H1 (cell line): Measurements from ENCODE around the gene EEIG1. TPM values are rescaled to one million over a fixed set of nuclear protein-coding genes. Genes with fewer than 3 reads are reported as not detected.

ENCODE experiments used
- CTCF ChIA-PET: fragments of 300-600 bp; sonication (Branson Sonifier 250); formaldehyde crosslinking; loops from one replicate; lab custom pipeline; 2021; ENCODE audit not compliant: partially characterized antibody; lab: Charles Lee
- POLR2A ChIA-PET: fragments of 300-600 bp; sonication (Branson Sonifier 250); formaldehyde crosslinking; loops from one replicate; lab custom pipeline; 2021; ENCODE audit warnings: inconsistent platforms; ENCODE audit not compliant: partially characterized antibody; lab: Charles Lee
- DNase-seq, 2 experiments: peaks; one replicate each; pipeline versions ENCODE4 v3.0.0 to v3.0.0-alpha.2; 2010 to 2022; ENCODE audit warnings: low spot score in 2 of 2, low read depth in 1 of 2, mixed read lengths in 1 of 2
- FAIRE-seq: peaks from 2 replicates; lab custom pipeline; 2011; peaks lifted over from hg19 to GRCh38; lab: Jason Lieb, UNC
- H2AFZ ChIP-seq: 2 replicates; pipeline ENCODE4 v1.8.1; 2012; ENCODE audit warnings: low read length, inconsistent platforms
- H2AK5ac ChIP-seq: 2 replicates; pipeline ENCODE4 v1.6.1; 2013; ENCODE audit warnings: low read depth, low read length
- H2BK120ac ChIP-seq: replicated peaks from 2 replicates; pipeline ENCODE3; 2013; ENCODE audit warnings: low read depth, low read length, inconsistent platforms
- H2BK12ac ChIP-seq: 2 replicates; pipeline ENCODE4 v1.6.1; 2013; ENCODE audit warnings: low read depth, low read length
- H2BK15ac ChIP-seq: 2 replicates; pipeline ENCODE4 v1.6.1; 2013; ENCODE audit warnings: low read length
- H2BK20ac ChIP-seq: 2 replicates; pipeline ENCODE4 v1.6.1; 2013; ENCODE audit warnings: low read length
- H2BK5ac ChIP-seq: 2 replicates; pipeline ENCODE4 v1.6.1; 2013; ENCODE audit warnings: low read depth, low read length
- H3K14ac ChIP-seq: 2 replicates; pipeline ENCODE4 v1.6.1; 2013; ENCODE audit warnings: inconsistent platforms; ENCODE audit not compliant: insufficient read length
- H3K18ac ChIP-seq: 2 replicates; pipeline ENCODE4 v1.6.1; 2013; ENCODE audit warnings: low read length; ENCODE audit errors: extremely low read depth
- H3K23ac ChIP-seq: 2 replicates; pipeline ENCODE4 v1.6.1; 2013; ENCODE audit warnings: inconsistent platforms; ENCODE audit not compliant: insufficient read length
- H3K23me2 ChIP-seq: 2 replicates; pipeline ENCODE4 v1.6.1; 2013; ENCODE audit warnings: low read depth, low read length
- H3K27ac ChIP-seq: 2 replicates; pipeline ENCODE4 v1.6.1; 2011; ENCODE audit warnings: low read depth, low read length, inconsistent platforms
- H3K27me3 ChIP-seq, 4 experiments: replicated peaks in 1 of 4; 1 replicate in 1 of 4; 2 replicates in 3 of 4; pipeline versions ENCODE4 v1.6.1 to v1.8.1; 2011 to 2013; ENCODE audit warnings: low read length in 3 of 4, mild to moderate bottlenecking in 3 of 4, inconsistent platforms in 2 of 4, mixed read lengths in 2 of 4, moderate library complexity in 1 of 4; ENCODE audit not compliant: control insufficient read depth in 3 of 4, insufficient read depth in 3 of 4; ENCODE audit errors: extremely low read depth in 1 of 4
- H3K36me3 ChIP-seq, 4 experiments: 2 replicates each; pipeline versions ENCODE4 v1.6.1 to v1.8.1; 2011 to 2013; ENCODE audit warnings: mild to moderate bottlenecking in 4 of 4, low read length in 3 of 4, moderate library complexity in 2 of 4, control low read depth in 1 of 4, inconsistent platforms in 1 of 4; ENCODE audit not compliant: insufficient read depth in 4 of 4, control insufficient read depth in 2 of 4
- H3K4ac ChIP-seq: replicated peaks from 2 replicates; pipeline ENCODE3; 2013; ENCODE audit warnings: low read length, low read depth, mixed read lengths, inconsistent platforms; ENCODE audit not compliant: insufficient read length
- H3K4me1 ChIP-seq, 4 experiments: replicated peaks in 1 of 4; 1 replicate in 1 of 4; 2 replicates in 3 of 4; pipeline versions ENCODE4 v1.6.1 to v1.8.1; 2011 to 2013; ENCODE audit warnings: low read length in 3 of 4, inconsistent platforms in 2 of 4, mixed read lengths in 1 of 4; ENCODE audit not compliant: insufficient read depth in 4 of 4, control insufficient read depth in 3 of 4
- H3K4me2 ChIP-seq, 2 experiments: 2 replicates each; pipeline versions ENCODE4 v1.6.1 to v1.8.1; 2011 to 2013; ENCODE audit warnings: low read depth in 2 of 2, low read length in 2 of 2, control low read depth in 1 of 2, inconsistent platforms in 1 of 2, mild to moderate bottlenecking in 1 of 2; ENCODE audit not compliant: insufficient read depth in 1 of 2
- H3K4me3 ChIP-seq, 4 experiments: fragments of 200-600, 300-600 bp in 1 of 4; sonication (generic), shearing (Covaris generic), sonication (Bioruptor Twin) in 1 of 4; 2 replicates each; pipeline versions ENCODE4 v1.5.1 to v1.8.1; 2011 to 2016; ENCODE audit warnings: low read length in 4 of 4, low read depth in 3 of 4, control low read depth in 2 of 4, inconsistent platforms in 2 of 4, mild to moderate bottlenecking in 2 of 4, mixed read lengths in 1 of 4, moderate library complexity in 1 of 4; ENCODE audit not compliant: insufficient read depth in 2 of 4; ENCODE audit errors: extremely low read depth in 1 of 4
- H3K56ac ChIP-seq: replicated peaks from 2 replicates; pipeline ENCODE3; 2013; ENCODE audit warnings: low read depth, mild to moderate bottlenecking, mixed read lengths, low read length, inconsistent platforms; ENCODE audit not compliant: insufficient read length
- H3K79me1 ChIP-seq: 2 replicates; pipeline ENCODE4 v1.6.1; 2013; ENCODE audit warnings: low read depth, low read length, control low read depth
- H3K79me2 ChIP-seq, 2 experiments: 2 replicates each; pipeline versions ENCODE4 v1.6.1 to v1.8.1; 2012 to 2013; ENCODE audit warnings: low read length in 2 of 2, mild to moderate bottlenecking in 2 of 2, inconsistent platforms in 1 of 2; ENCODE audit not compliant: insufficient read depth in 2 of 2, control insufficient read depth in 1 of 2
- H3K9ac ChIP-seq, 4 experiments: replicated peaks in 1 of 4; 1 replicate in 1 of 4; 2 replicates in 3 of 4; pipeline versions ENCODE4 v1.6.1 to v1.8.1; 2011 to 2013; ENCODE audit warnings: low read depth in 3 of 4, low read length in 3 of 4, control low read depth in 2 of 4, mild to moderate bottlenecking in 2 of 4, moderate library complexity in 2 of 4, inconsistent platforms in 1 of 4; ENCODE audit errors: extremely low read depth in 1 of 4
- H3K9me3 ChIP-seq, 2 experiments: 2 replicates each; pipeline versions ENCODE4 v1.6.1 to v1.8.1; 2012 to 2013; ENCODE audit warnings: mild to moderate bottlenecking in 2 of 2, moderate library complexity in 2 of 2, control low read depth in 1 of 2, inconsistent platforms in 1 of 2, low read depth in 1 of 2, low read length in 1 of 2, mixed read lengths in 1 of 2; ENCODE audit not compliant: insufficient read depth in 2 of 2
- H4K20me1 ChIP-seq, 2 experiments: replicated peaks in 1 of 2; 2 replicates each; pipeline versions ENCODE3 to v1.8.1; 2011 to 2013; ENCODE audit warnings: inconsistent platforms in 2 of 2, low read length in 2 of 2, mild to moderate bottlenecking in 1 of 2; ENCODE audit not compliant: insufficient read depth in 2 of 2, control insufficient read depth in 1 of 2
- H4K5ac ChIP-seq: 2 replicates; pipeline ENCODE4 v1.6.1; 2013; ENCODE audit warnings: low read length, low read depth, mixed read lengths, inconsistent platforms; ENCODE audit not compliant: insufficient read length
- H4K8ac ChIP-seq: 2 replicates; pipeline ENCODE4 v1.8.0; 2013; ENCODE audit warnings: mild to moderate bottlenecking, moderate library complexity, low read length, inconsistent platforms; ENCODE audit not compliant: insufficient read depth; ENCODE audit errors: extremely low read depth
- H4K91ac ChIP-seq: replicated peaks from 2 replicates; pipeline ENCODE3; 2013; ENCODE audit warnings: low read length, mixed read lengths, inconsistent platforms; ENCODE audit not compliant: insufficient read length
- CBX8 ChIP-seq: fragments of 300-800, 300-1000 bp; sonication (generic); IDR thresholded peaks from 2 replicates; pipeline ENCODE4 v1.7.1; 2016; ENCODE audit warnings: low read depth, low read length, borderline replicate concordance
- CHD2 ChIP-seq: IDR thresholded peaks from 2 replicates; pipeline ENCODE4 v1.6.1; 2012; ENCODE audit warnings: low read length, improper control_type of control experiment
- CREB1 ChIP-seq: IDR thresholded peaks from 2 replicates; pipeline ENCODE4 v1.6.1; 2012; ENCODE audit warnings: inconsistent platforms
- HDAC6 ChIP-seq: IDR thresholded peaks from one replicate; pipeline ENCODE4 v1.7.1; 2012; ENCODE audit warnings: low read depth, mild to moderate bottlenecking, inconsistent platforms, low read length, moderate library complexity
- PHF8 ChIP-seq: fragments of 200-600 bp; sonication (generic); conservative IDR thresholded peaks from 2 replicates; pipeline ENCODE4 v1.7.1; 2012; ENCODE audit warnings: low read depth, mild to moderate bottlenecking, inconsistent platforms, low read length, moderate library complexity
- RBBP5 ChIP-seq: IDR thresholded peaks from 2 replicates; pipeline ENCODE4 v1.7.1; 2012; ENCODE audit warnings: low read depth, mild to moderate bottlenecking, inconsistent platforms, low read length, moderate library complexity, borderline replicate concordance
- SAP30 ChIP-seq: fragments of 300-600 bp; sonication (generic); IDR thresholded peaks from 2 replicates; pipeline ENCODE4 v1.7.1; 2012; ENCODE audit warnings: low read length, moderate library complexity, mild to moderate bottlenecking, inconsistent platforms; ENCODE audit not compliant: insufficient read depth, insufficient replicate concordance
- SIRT6 ChIP-seq: IDR thresholded peaks from one replicate; pipeline ENCODE4 v1.7.1; 2012; ENCODE audit warnings: low read length, inconsistent platforms
- TAF1 ChIP-seq: IDR thresholded peaks from 2 replicates; pipeline ENCODE4 v1.6.1; 2011; ENCODE audit warnings: mild to moderate bottlenecking, low read depth, low read length
- TCF12 ChIP-seq: IDR thresholded peaks from 2 replicates; pipeline ENCODE4 v1.6.1; 2011; ENCODE audit warnings: low read depth, mild to moderate bottlenecking, low read length
- YY1 ChIP-seq: IDR thresholded peaks from 2 replicates; pipeline ENCODE4 v1.6.1; 2011; ENCODE audit warnings: low read depth, mild to moderate bottlenecking, low read length
- WGBS, 2 experiments: shearing (Covaris generic) in 1 of 2; methylation state at CpG; one replicate each; pipeline versions ENCODE4 v1.1.6 to v1.1.7; 2013 to 2015; ENCODE audit warnings: low lambda C conversion rate in 2 of 2, mixed read lengths in 2 of 2, inconsistent platforms in 1 of 2, low coverage in 1 of 2, missing lambda C conversion rate in 1 of 2; ENCODE audit not compliant: insufficient replicate concordance in 2 of 2, insufficient coverage in 1 of 2, insufficient read length in 1 of 2; ENCODE audit errors: extremely low coverage in 1 of 2, missing lambda C conversion rate in 1 of 2; 5-methylcytosine and 5-hydroxymethylcytosine counted together
- polyA plus RNA-seq, 7 experiments: library from polyadenylated mRNA; depleted of rRNA in 3 of 7; stranded (reverse) in 5 of 7; unstranded in 2 of 7; fragments of >200 nt in 5 of 7; fragments of 200-250 nt in 2 of 7; gene quantifications; 1 replicate in 5 of 7; 2 replicates in 1 of 7; 4 replicates in 1 of 7; pipeline versions ENCODE4 v1.2.1 to v1.2.3, GENCODE V29; 2011 to 2013; ENCODE audit warnings: missing spikeins in 2 of 7, mixed read lengths in 2 of 7
- total RNA-seq: library from RNA; stranded (reverse); fragmentation: NEBNext Ultra II Directional; extraction: Animal tissue kit (Norgen Biotek cat#: 25700); gene quantifications from 2 replicates; pipeline ENCODE4 v1.2.1, GENCODE V29; 2021
- TF ChIP-seq, protein P1 (sequence below): IDR thresholded peaks from 2 replicates; pipeline ENCODE4 v1.6.1; 2011; ENCODE audit warnings: low read depth, mild to moderate bottlenecking, low read length; ENCODE audit not compliant: insufficient read depth

The EEIG1 gene
- total and polyA plus RNA-seq, 2 of the 8 experiments (the other 6 are each of a cell fraction or from before 2014, with no cell fraction given), result 29.8 to 50.8 TPM

DNA sequence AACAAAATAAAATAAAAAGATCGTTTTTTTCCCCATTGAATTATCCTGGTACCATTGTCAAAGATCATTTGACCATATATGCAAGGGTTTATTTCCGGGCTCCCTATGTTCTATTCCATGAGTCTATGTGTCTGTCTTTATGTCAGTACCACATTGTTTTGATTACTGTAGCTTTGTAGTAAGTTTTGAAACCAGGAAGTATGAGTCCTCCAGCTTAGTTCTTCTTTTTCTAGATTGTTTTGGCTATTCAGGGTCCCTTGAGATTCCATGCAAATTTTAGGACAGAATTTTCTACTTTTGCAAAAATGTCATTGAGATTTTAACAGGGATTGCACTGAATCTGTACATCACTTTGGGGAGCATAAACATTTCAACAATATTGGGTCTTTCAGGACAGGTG, 18.7 kb upstream of the EEIG1 start:
- no peak overlapping the region for H3K4ac ChIP-seq
- H3K23ac ChIP-seq, result no peak overlapping the region
- H3K56ac ChIP-seq, result no peak overlapping the region
- H4K91ac ChIP-seq, result no peak overlapping the region
- H3K36me3 ChIP-seq, result no peaks in the 10 kb centered on the region
- H3K4me2 ChIP-seq, result no peak overlapping the region
- no peak overlapping the region for H2BK120ac ChIP-seq
- DNase-seq (no peak), FAIRE-seq (no peak)
- H3K27ac ChIP-seq, result no peak overlapping the region
- ChIA-PET CTCF (interaction anchor here (0.8 to 2.8 kb wide), 4 partner anchors 26 to 57 kb away, joined by 3 to 6 read pairs (median 5); no protein-coding TSS in a partner anchor), POLR2A (no interaction called here)
- H3K79me1 ChIP-seq, result no peaks in the 10 kb centered on the region; the same call in 1 of the 2 replicates
- H3K23me2 ChIP-seq, result no peaks in the 10 kb centered on the region
- H3K14ac ChIP-seq, result no peak overlapping the region
- TF ChIP-seq HDAC6 (no peak), TCF12 (no peak), CREB1 (no peak), TAF1 (no peak), YY1 (no peak), CHD2 (no peak), RBBP5 (no peak), SAP30 (no peak), SIRT6 (no peak), CBX8 (no peak), PHF8 (no peak)
- TF ChIP-seq, protein P1, sequence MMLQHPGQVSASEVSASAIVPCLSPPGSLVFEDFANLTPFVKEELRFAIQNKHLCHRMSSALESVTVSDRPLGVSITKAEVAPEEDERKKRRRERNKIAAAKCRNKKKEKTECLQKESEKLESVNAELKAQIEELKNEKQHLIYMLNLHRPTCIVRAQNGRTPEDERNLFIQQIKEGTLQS, result no peak
- H3K79me2 ChIP-seq, result no peaks in the 10 kb centered on the region
- H2BK5ac ChIP-seq, result no peak overlapping the region
- WGBS, 2 experiments, result 91% methylated on average over 2 of the region's 2 CpGs; no CpG with 5 or more reads in 1 of the 2 experiments
- H4K20me1 ChIP-seq, result no peaks in the 10 kb centered on the region
- no peaks in the 10 kb centered on the region for H3K27me3 ChIP-seq
- no peak overlapping the region for H2AFZ ChIP-seq
- no peak overlapping the region for H3K9ac ChIP-seq
- H4K5ac ChIP-seq, result no peak overlapping the region
- no peaks in the 10 kb centered on the region for H3K9me3 ChIP-seq
- H3K18ac ChIP-seq, result no peak overlapping the region
- no peak overlapping the region for H2BK12ac ChIP-seq
- H2BK15ac ChIP-seq, result no peak overlapping the region
- H4K8ac ChIP-seq, result no peak overlapping the region
- H3K4me1 ChIP-seq, result peaks cover 0 to 7% (median 4%) of the 10 kb centered on the region in 4 experiments; a peak in 3 of 7 replicates
- H3K4me3 ChIP-seq, result no peak overlapping the region
- no peak overlapping the region for H2AK5ac ChIP-seq
- no peak overlapping the region for H2BK20ac ChIP-seq
